ENCODE results near the gene POLR3B. TPM values are rescaled to one million over a fixed set of nuclear protein-coding genes. Genes with fewer than 3 reads are reported as not detected.

The POLR3B gene
- total RNA-seq, 2 donors from 2014 or later, result 9.0 to 12.4 TPM

DNA sequence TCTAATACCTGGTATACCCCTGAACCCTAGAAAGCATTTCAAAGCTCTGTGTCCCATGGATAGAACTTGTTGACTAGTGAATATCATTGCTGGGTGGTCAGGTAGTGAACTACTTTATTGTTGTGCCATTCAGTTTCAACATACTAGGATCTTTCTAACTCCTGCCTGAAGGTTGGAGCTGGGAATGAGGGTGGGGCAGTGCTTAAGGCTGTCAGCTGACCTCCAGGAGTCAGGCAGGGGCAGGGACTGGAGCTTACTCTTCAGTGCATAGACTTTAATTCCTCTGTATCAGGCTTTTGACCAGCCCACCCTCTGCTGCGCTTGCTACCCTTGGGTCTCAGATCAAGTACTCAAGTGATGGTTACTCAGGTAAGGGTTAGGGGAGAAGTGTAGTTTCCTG is 122.7 kb downstream of the POLR3B start:
- Mint-ChIP-seq H3K27me3 (ENCODE audit: insufficient read depth) (no peaks in the 10 kb centered on the region), H3K36me3 (ENCODE audit: low read depth) (peaks cover 18% of the 10 kb centered on the region), H3K27ac (peak overlapping the region; percentile 13), H3K4me1 (peaks cover 14% of the 10 kb centered on the region), H3K4me3 (no peak overlapping the region), H3K9me3 (peaks cover 15% of the 10 kb centered on the region)
- Histone ChIP-seq H3K4me3 (ENCODE audit: low read length) (no peak overlapping the region), H3K9ac (ENCODE audit: extremely low read depth, low read length, poor library complexity, severe bottlenecking) (no peak overlapping the region), H3K9me3 (ENCODE audit: control insufficient read depth, low read length) (no peaks in the 10 kb centered on the region), H3K27ac (ENCODE audit: low read depth, low read length) (no peak overlapping the region), H3K4me1 (ENCODE audit: control insufficient read depth, insufficient read depth, low read length) (no peaks in the 10 kb centered on the region), H3K27me3 (ENCODE audit: control insufficient read depth, insufficient read depth, low read length, poor library complexity, severe bottlenecking) (no peaks in the 10 kb centered on the region), H3K36me3 (ENCODE audit: control insufficient read depth, insufficient read depth, low read length) (no peaks in the 10 kb centered on the region)
- DNase-seq, result no peak
- no peak for TF ChIP-seq CTCF (conservative IDR thresholded peaks at IDR 0.05)
- WGBS, 2 experiments (ENCODE audit: insufficient coverage in 1 of 2, insufficient read length in 1 of 2), result 100% methylated on average over 1 of the region's 1 CpG

DNA sequence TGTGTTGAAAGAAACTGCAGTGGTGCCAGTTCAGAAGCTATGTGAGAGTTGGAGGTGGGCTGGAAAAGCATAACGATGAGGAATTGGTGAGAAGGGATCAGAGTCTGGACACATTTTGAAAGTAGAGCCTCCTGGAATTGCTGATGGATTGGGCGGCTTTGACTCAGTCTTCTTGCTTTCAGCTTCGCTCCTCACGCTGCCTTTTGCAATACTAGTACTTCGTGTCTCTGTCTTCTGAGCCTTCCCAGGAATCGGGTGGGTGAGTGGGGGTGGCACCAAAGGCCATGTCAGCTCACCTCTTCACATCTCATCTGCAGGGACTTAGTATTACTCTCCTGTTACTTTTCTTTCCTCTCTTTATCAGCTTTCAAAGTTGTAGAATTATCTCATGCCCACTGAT is 123.7 kb downstream of the POLR3B start:
- H3K27ac Mint-ChIP-seq, result no peak overlapping the region
- no peak for DNase-seq
- no peaks in the 10 kb centered on the region for H3K27me3 Mint-ChIP-seq (ENCODE audit: insufficient read depth)
- no peaks in the 10 kb centered on the region for H3K27me3 ChIP-seq (ENCODE audit: control insufficient read depth, insufficient read depth, low read length, poor library complexity, severe bottlenecking)
- H3K4me1 ChIP-seq (ENCODE audit: control insufficient read depth, insufficient read depth, low read length), result no peaks in the 10 kb centered on the region
- H3K4me3 ChIP-seq (ENCODE audit: low read length), result no peak overlapping the region
- no peaks in the 10 kb centered on the region for H3K36me3 ChIP-seq (ENCODE audit: control insufficient read depth, insufficient read depth, low read length)
- H3K36me3 Mint-ChIP-seq (ENCODE audit: low read depth), result peaks cover 18% of the 10 kb centered on the region
- whole genome bisulfite sequencing, 2 experiments (ENCODE audit: insufficient coverage in 1 of 2, insufficient read length in 1 of 2), result 87 to 94% methylated on average over 1 to 6 of the region's 6 CpGs
- H3K4me1 Mint-ChIP-seq, result peaks cover 14% of the 10 kb centered on the region
- H3K9me3 Mint-ChIP-seq, result peaks cover 15% of the 10 kb centered on the region
- no peak for TF ChIP-seq CTCF (conservative IDR thresholded peaks at IDR 0.05)
- no peak overlapping the region for H3K4me3 Mint-ChIP-seq
- H3K27ac ChIP-seq (ENCODE audit: low read depth, low read length), result no peak overlapping the region
- H3K9me3 ChIP-seq (ENCODE audit: control insufficient read depth, low read length), result no peaks in the 10 kb centered on the region
- no peak overlapping the region for H3K9ac ChIP-seq (ENCODE audit: extremely low read depth, low read length, poor library complexity, severe bottlenecking)

DNA sequence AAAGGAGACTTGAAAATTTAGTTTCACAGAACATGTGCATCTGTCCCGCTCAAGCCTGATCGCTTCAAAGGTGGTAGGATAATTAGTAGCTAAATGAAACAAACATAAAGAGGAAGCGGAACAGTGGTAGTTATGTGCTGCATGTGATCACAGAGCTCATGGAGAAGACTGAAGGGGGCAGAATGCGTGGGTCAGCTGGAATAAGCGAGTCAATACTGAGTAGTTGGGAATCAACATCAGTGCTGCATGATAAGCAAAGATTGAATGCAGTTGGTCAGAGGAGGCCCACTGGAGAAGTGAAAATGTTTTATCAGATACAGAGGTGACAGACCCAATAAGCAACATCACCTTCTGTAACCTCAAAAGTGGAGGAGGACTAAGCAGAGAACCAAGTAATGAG is 130.1 kb downstream of the POLR3B start:
- Histone ChIP-seq H3K4me3 (ENCODE audit: low read length) (no peak overlapping the region), H3K27me3 (ENCODE audit: control insufficient read depth, insufficient read depth, low read length, poor library complexity, severe bottlenecking) (no peaks in the 10 kb centered on the region), H3K36me3 (ENCODE audit: control insufficient read depth, insufficient read depth, low read length) (no peaks in the 10 kb centered on the region), H3K4me1 (ENCODE audit: control insufficient read depth, insufficient read depth, low read length) (peaks cover 33% of the 10 kb centered on the region), H3K9me3 (ENCODE audit: control insufficient read depth, low read length) (no peaks in the 10 kb centered on the region), H3K27ac (ENCODE audit: low read depth, low read length) (no peak overlapping the region), H3K9ac (ENCODE audit: extremely low read depth, low read length, poor library complexity, severe bottlenecking) (no peak overlapping the region)
- 88 to 91% methylated on average over 5 of the region's 5 CpGs for WGBS, 2 experiments (ENCODE audit: insufficient coverage in 1 of 2, insufficient read length in 1 of 2)
- H3K4me1 Mint-ChIP-seq, result peaks cover 50% of the 10 kb centered on the region
- H3K4me3 Mint-ChIP-seq, result no peak overlapping the region
- no peak for TF ChIP-seq CTCF (conservative IDR thresholded peaks at IDR 0.05)
- no peak overlapping the region for H3K27ac Mint-ChIP-seq
- no peaks in the 10 kb centered on the region for H3K27me3 Mint-ChIP-seq (ENCODE audit: insufficient read depth)
- H3K36me3 Mint-ChIP-seq (ENCODE audit: low read depth), result no peaks in the 10 kb centered on the region
- H3K9me3 Mint-ChIP-seq, result no peaks in the 10 kb centered on the region
- DNase-seq, result peak; percentile 53
